Neural progenitor cell (in vitro differentiated cells): ENCODE results near the gene HMOX1. TPM values are rescaled to one million over a fixed set of nuclear protein-coding genes. Genes with fewer than 3 reads are reported as not detected.
"Not testable (repeated sequence)": the region's sequence is repeated elsewhere in the genome, so short reads cannot be mapped to it uniquely, and the experiment has no call there.

Source experiments
- DNase-seq: peaks from one replicate; pipeline ENCODE4 v3.0.0-alpha.2; 2016; ENCODE audit warnings: low spot score
- H2AFZ ChIP-seq: fragments of 200-600 bp; sonication (generic); replicated peaks from 2 replicates; pipeline ENCODE4 v1.6.1; 2016; ENCODE audit warnings: antibody characterized with exemption
- H3F3A ChIP-seq: fragments of 200-600 bp; sonication (generic); 2 replicates; pipeline ENCODE4 v1.6.1; 2016; ENCODE audit warnings: antibody characterized with exemption, low read depth
- H3K27ac ChIP-seq: fragments of 200-600 bp; sonication (generic); 2 replicates; pipeline ENCODE4 v1.5.1; 2016; ENCODE audit warnings: mild to moderate bottlenecking
- H3K27me3 ChIP-seq: fragments of 200-600 bp; sonication (generic); 2 replicates; pipeline ENCODE4 v1.6.1; 2016; ENCODE audit warnings: mild to moderate bottlenecking, moderate library complexity
- H3K36me3 ChIP-seq: fragments of 200-600 bp; sonication (generic); 2 replicates; pipeline ENCODE4 v1.5.1; 2016
- H3K4me1 ChIP-seq: fragments of 200-600 bp; sonication (generic); 2 replicates; pipeline ENCODE4 v1.6.1; 2016; ENCODE audit warnings: mixed run types
- H3K4me2 ChIP-seq: fragments of 200-600 bp; sonication (generic); 2 replicates; pipeline ENCODE4 v1.6.1; 2016
- H3K4me3 ChIP-seq: fragments of 200-600 bp; sonication (generic); 2 replicates; pipeline ENCODE4 v1.5.1; 2016
- H3K79me2 ChIP-seq: fragments of 200-600 bp; sonication (generic); 2 replicates; pipeline ENCODE4 v1.6.1; 2016; ENCODE audit warnings: low read depth
- H3K9ac ChIP-seq: fragments of 200-600 bp; sonication (generic); 2 replicates; pipeline ENCODE4 v1.6.1; 2016
- H3K9me3 ChIP-seq: fragments of 200-600 bp; sonication (generic); 2 replicates; pipeline ENCODE4 v1.5.1; 2016; ENCODE audit warnings: low read depth
- H4K20me1 ChIP-seq: fragments of 200-600 bp; sonication (generic); 2 replicates; pipeline ENCODE4 v1.6.1; 2016; ENCODE audit warnings: low read depth
- H3K27ac Mint-ChIP-seq: 3 replicates; pipeline ENCODE4 v1.8.0; 2021; ENCODE audit warnings: mixed read lengths
- H3K27me3 Mint-ChIP-seq: 2 replicates; pipeline ENCODE4 v1.8.0; 2022; ENCODE audit warnings: low read depth, mild to moderate bottlenecking, inconsistent platforms, moderate library complexity, mixed read lengths; ENCODE audit not compliant: insufficient read depth
- H3K36me3 Mint-ChIP-seq: 3 replicates; pipeline ENCODE4 v1.8.0; 2021; ENCODE audit warnings: mixed read lengths
- H3K4me1 Mint-ChIP-seq: 3 replicates; pipeline ENCODE4 v1.8.0; 2021; ENCODE audit warnings: mixed read lengths
- H3K4me3 Mint-ChIP-seq: 3 replicates; pipeline ENCODE4 v1.8.0; 2021; ENCODE audit warnings: mild to moderate bottlenecking, moderate library complexity, mixed read lengths
- H3K9me3 Mint-ChIP-seq: 3 replicates; pipeline ENCODE4 v1.8.0; 2020; ENCODE audit warnings: mixed read lengths
- CTCF ChIP-seq: fragments of 200-600 bp; sonication (generic); IDR thresholded peaks from 2 replicates; pipeline ENCODE4 v1.5.1; 2017; ENCODE audit warnings: antibody characterized with exemption, mild to moderate bottlenecking
- EZH2 ChIP-seq: fragments of 200-600 bp; sonication (generic); IDR thresholded peaks from 2 replicates; pipeline ENCODE4 v1.6.1; 2017; ENCODE audit warnings: antibody characterized with exemption, mild to moderate bottlenecking, moderate library complexity
- EZH2phosphoT487 ChIP-seq: fragments of 200-600 bp; sonication (generic); IDR thresholded peaks from 2 replicates; pipeline ENCODE4 v1.6.1; 2017; ENCODE audit warnings: antibody characterized with exemption
- total RNA-seq: library from RNA; depleted of rRNA; stranded (reverse); fragments of >200 nt; gene quantifications from 2 replicates; pipeline ENCODE4 v1.2.3, GENCODE V29; 2015; ENCODE audit warnings: low replicate concordance

The HMOX1 gene
- total RNA-seq, 1 donor from 2014 or later = 2.4 TPM

GRCh38 chr22:35394011-35394312 is 13.1 kb downstream of the HMOX1 start:
- Histone ChIP-seq H3K36me3 (no peaks in the 10 kb centered on the region), H3K4me3 (no peak overlapping the region), H3K79me2 (no peaks in the 10 kb centered on the region), H3K4me1 (no peaks in the 10 kb centered on the region), H3K9me3 (no peaks in the 10 kb centered on the region), H4K20me1 (no peaks in the 10 kb centered on the region), H3K9ac (no peak overlapping the region), H3K27ac (no peak overlapping the region), H2AFZ (no peak overlapping the region), H3F3A (peaks cover 9% of the 10 kb centered on the region), H3K27me3 (no peaks in the 10 kb centered on the region), H3K4me2 (no peak overlapping the region)
- no peak for DNase-seq
- H3K4me1 Mint-ChIP-seq = peaks cover 25% of the 10 kb centered on the region
- H3K27me3 Mint-ChIP-seq = peaks cover 3% of the 10 kb centered on the region
- H3K9me3 Mint-ChIP-seq = no peaks in the 10 kb centered on the region
- H3K27ac Mint-ChIP-seq = peak overlapping the region; percentile 50
- no peak overlapping the region for H3K4me3 Mint-ChIP-seq
- TF ChIP-seq EZH2 (no peak), CTCF (no peak), EZH2phosphoT487 (no peak)
- H3K36me3 Mint-ChIP-seq = no peaks in the 10 kb centered on the region

GRCh38 chr22:35394810-35395563 is 14.1 kb downstream of the HMOX1 start:
- peak overlapping the region; percentile 42 for H3K27ac Mint-ChIP-seq
- no peaks in the 10 kb centered on the region for H3K9me3 ChIP-seq
- H3K4me2 ChIP-seq = no peak overlapping the region

GRCh38 chr22:35396622-35397021 is 15.7 kb downstream of the HMOX1 start:
- H3K27me3 Mint-ChIP-seq, H3K9me3 ChIP-seq, DNase-seq, H3K27me3 ChIP-seq, H3K36me3 ChIP-seq, H3K36me3 Mint-ChIP-seq, H4K20me1 ChIP-seq, H3K4me2 ChIP-seq, H3K4me3 ChIP-seq, H3F3A ChIP-seq, H3K4me3 Mint-ChIP-seq, H3K9me3 Mint-ChIP-seq, H3K9ac ChIP-seq: not testable (repeated sequence)
- peaks cover 40% of the 10 kb centered on the region for H3K4me1 Mint-ChIP-seq
- Histone ChIP-seq H3K79me2 (peaks cover 16% of the 10 kb centered on the region), H3K4me1 (peaks cover 11% of the 10 kb centered on the region), H3K27ac (peak overlapping the region; percentile 14), H2AFZ (peak overlapping the region; percentile 53)
- peak overlapping the region; percentile 91 for H3K27ac Mint-ChIP-seq

More at GRCh38 chr22:35394810-35395563, 14.1 kb downstream of the HMOX1 start:
- Mint-ChIP-seq H3K4me1 (peaks cover 30% of the 10 kb centered on the region), H3K4me3 (no peak overlapping the region), H3K36me3 (no peaks in the 10 kb centered on the region), H3K27me3 (peaks cover 3% of the 10 kb centered on the region), H3K9me3 (no peaks in the 10 kb centered on the region)
- TF ChIP-seq EZH2phosphoT487 = no peak
- no peak for TF ChIP-seq CTCF
- TF ChIP-seq EZH2 = no peak
- no peak overlapping the region for H3K27ac ChIP-seq
- H2AFZ ChIP-seq = no peak overlapping the region
- no peaks in the 10 kb centered on the region for H3K79me2 ChIP-seq
- no peak overlapping the region for H3K4me3 ChIP-seq
- H3K9ac ChIP-seq = no peak overlapping the region
- no peaks in the 10 kb centered on the region for H3K36me3 ChIP-seq
- H3K4me1 ChIP-seq = no peaks in the 10 kb centered on the region
- no peaks in the 10 kb centered on the region for H4K20me1 ChIP-seq
- no peak for DNase-seq
- peaks cover 9% of the 10 kb centered on the region for H3F3A ChIP-seq
- no peaks in the 10 kb centered on the region for H3K27me3 ChIP-seq

GRCh38 chr22:35397095-35397904 is 16.4 kb downstream of the HMOX1 start:
- Histone ChIP-seq H3K4me3 (no peak overlapping the region), H3K4me1 (peaks cover 17% of the 10 kb centered on the region), H3K9me3 (no peaks in the 10 kb centered on the region), H3F3A (peaks cover 9% of the 10 kb centered on the region), H4K20me1 (no peaks in the 10 kb centered on the region), H3K4me2 (no peak overlapping the region), H3K27me3 (no peaks in the 10 kb centered on the region), H3K9ac (no peak overlapping the region), H3K79me2 (peaks cover 23% of the 10 kb centered on the region), H2AFZ (no peak overlapping the region), H3K27ac (no peak overlapping the region), H3K36me3 (no peaks in the 10 kb centered on the region)
- Mint-ChIP-seq H3K27ac (peak overlapping the region; percentile 92), H3K36me3 (peaks cover 8% of the 10 kb centered on the region), H3K9me3 (no peaks in the 10 kb centered on the region), H3K27me3 (peaks cover 3% of the 10 kb centered on the region), H3K4me1 (peaks cover 46% of the 10 kb centered on the region), H3K4me3 (no peak overlapping the region)
- TF ChIP-seq EZH2 (no peak), EZH2phosphoT487 (no peak), CTCF (no peak)
- no peak for DNase-seq
